Activated CD8-positive, alpha-beta T cell treated with anti-CD3 and anti-CD28 coated beads for 36 hours (primary cell): ENCODE data around the gene MAP3K9. TPM values are rescaled to one million over a fixed set of nuclear protein-coding genes. Genes with fewer than 3 reads are reported as not detected.

Experiments
- ATAC-seq: fragments of 200-7000 bp; cut with Tn5 transposase; one replicate; pipeline ENCODE4 v1.10.0; 2021; ENCODE audit warnings: mild to moderate bottlenecking, moderate library complexity
- CTCF ChIA-PET: fragments of 350-600 bp; sonication (Branson Sonifier 250); formaldehyde crosslinking; loops from one replicate; lab custom pipeline; 2021; ENCODE audit warnings: antibody characterized with exemption; lab: Charles Lee
- POLR2A ChIA-PET: fragments of 350-600 bp; sonication (Branson Sonifier 250); formaldehyde crosslinking; loops from one replicate; lab custom pipeline; 2021; ENCODE audit warnings: antibody characterized with exemption; lab: Charles Lee
- DNase-seq: peaks from one replicate; pipeline ENCODE4 v3.0.0-alpha.2; 2020
- H3K27ac Mint-ChIP-seq: one replicate; pipeline ENCODE4 v1.8.0; 2021; ENCODE audit warnings: mild to moderate bottlenecking, mixed read lengths
- H3K27me3 Mint-ChIP-seq: one replicate; pipeline ENCODE4 v1.8.0; 2021; ENCODE audit warnings: mixed read lengths
- H3K36me3 Mint-ChIP-seq: one replicate; pipeline ENCODE4 v1.8.0; 2021; ENCODE audit warnings: low read depth, mixed read lengths
- H3K4me1 Mint-ChIP-seq: one replicate; pipeline ENCODE4 v1.8.0; 2021; ENCODE audit warnings: low read depth, mixed read lengths
- H3K4me3 Mint-ChIP-seq: one replicate; pipeline ENCODE4 v1.8.0; 2021; ENCODE audit warnings: mild to moderate bottlenecking, moderate library complexity, mixed read lengths
- H3K9me3 Mint-ChIP-seq: one replicate; pipeline ENCODE4 v1.8.0; 2021; ENCODE audit warnings: mixed read lengths
- intact Hi-C: fragments of 100-400 bp; cut with micrococcal nuclease; formaldehyde crosslinking; loops from one replicate; pipeline ENCODE4 v1.10.0; 2022
- total RNA-seq, 2 experiments: library from RNA; stranded (reverse); gene quantifications; one replicate each; pipeline ENCODE4 v1.2.3, GENCODE V29; 2021
- TF ChIP-seq, protein P1 (sequence below): fragments of 200-600 bp; IDR thresholded peaks from one replicate; pipeline ENCODE4 v1.8.0; 2022; ENCODE audit warnings: antibody characterized with exemption, mild to moderate bottlenecking

Gene MAP3K9
- total RNA-seq, 2 experiments from 2014 or later = 8.0 to 9.6 TPM

DNA sequence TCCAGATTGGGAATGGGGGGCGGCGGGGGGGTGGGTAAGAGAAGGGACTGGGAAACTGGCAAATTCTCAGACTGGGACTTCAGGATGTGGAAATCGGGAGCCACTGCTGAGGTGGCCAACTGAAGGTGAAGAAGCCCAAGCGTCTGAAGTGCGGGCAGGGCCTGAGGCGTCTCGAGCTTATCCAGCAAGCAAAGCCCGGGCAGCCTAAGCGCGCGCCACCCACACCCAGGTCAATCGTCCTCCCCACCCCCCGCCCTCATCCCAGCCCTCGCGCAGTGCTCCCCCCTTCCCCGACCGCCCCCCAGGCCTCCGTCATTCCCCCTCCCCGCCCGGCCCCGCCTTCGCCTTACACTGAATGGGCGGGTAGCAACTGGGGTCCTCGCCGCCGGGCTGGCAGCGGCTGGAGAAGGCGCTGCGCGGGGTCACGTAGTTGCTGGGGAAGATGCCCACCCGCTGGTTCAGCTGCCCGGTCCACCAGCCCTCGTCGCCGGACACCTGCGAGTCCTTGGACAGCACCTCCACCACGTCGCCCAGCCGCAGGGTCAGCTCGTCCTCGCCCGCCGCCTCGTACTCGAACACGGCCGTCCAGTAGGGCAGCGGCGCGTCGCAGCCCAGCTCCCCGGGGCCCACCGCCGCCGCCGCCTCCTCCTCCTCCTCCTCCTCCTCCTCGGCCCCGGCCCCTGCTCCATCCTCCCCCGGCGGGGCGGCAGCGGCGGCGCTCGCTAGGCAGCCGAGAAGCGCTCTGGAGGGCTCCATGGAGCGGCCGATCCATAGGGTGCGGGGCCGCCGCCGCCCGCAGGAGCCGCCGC, 693 bp downstream of the MAP3K9 start:
- intact Hi-C loops = no loop called here
- H3K4me3 Mint-ChIP-seq = no peak overlapping the region
- TF ChIP-seq, protein P1, sequence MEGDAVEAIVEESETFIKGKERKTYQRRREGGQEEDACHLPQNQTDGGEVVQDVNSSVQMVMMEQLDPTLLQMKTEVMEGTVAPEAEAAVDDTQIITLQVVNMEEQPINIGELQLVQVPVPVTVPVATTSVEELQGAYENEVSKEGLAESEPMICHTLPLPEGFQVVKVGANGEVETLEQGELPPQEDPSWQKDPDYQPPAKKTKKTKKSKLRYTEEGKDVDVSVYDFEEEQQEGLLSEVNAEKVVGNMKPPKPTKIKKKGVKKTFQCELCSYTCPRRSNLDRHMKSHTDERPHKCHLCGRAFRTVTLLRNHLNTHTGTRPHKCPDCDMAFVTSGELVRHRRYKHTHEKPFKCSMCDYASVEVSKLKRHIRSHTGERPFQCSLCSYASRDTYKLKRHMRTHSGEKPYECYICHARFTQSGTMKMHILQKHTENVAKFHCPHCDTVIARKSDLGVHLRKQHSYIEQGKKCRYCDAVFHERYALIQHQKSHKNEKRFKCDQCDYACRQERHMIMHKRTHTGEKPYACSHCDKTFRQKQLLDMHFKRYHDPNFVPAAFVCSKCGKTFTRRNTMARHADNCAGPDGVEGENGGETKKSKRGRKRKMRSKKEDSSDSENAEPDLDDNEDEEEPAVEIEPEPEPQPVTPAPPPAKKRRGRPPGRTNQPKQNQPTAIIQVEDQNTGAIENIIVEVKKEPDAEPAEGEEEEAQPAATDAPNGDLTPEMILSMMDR = no peak
- peak overlapping the region; percentile 89 for H3K27ac Mint-ChIP-seq
- DNase-seq = peak; percentile 67
- ChIA-PET POLR2A (interaction anchor here (0.8 to 3.1 kb wide), 8 partner anchors 9 to 173 kb away, joined by 3 to 14 read pairs (median 4); partner anchors contain the start of gene PCNX1), CTCF (interaction anchor here (1.0 to 4.0 kb wide), 5 partner anchors 9 to 450 kb away, joined by 3 to 40 read pairs (median 6); partner anchors contain the start of genes COX16 and PCNX1)
- peaks cover 11% of the 10 kb centered on the region for H3K4me1 Mint-ChIP-seq
- H3K36me3 Mint-ChIP-seq = peaks cover 4% of the 10 kb centered on the region
- H3K9me3 Mint-ChIP-seq = no peaks in the 10 kb centered on the region
- no peaks in the 10 kb centered on the region for H3K27me3 Mint-ChIP-seq
- peak; percentile 8 for ATAC-seq

DNA sequence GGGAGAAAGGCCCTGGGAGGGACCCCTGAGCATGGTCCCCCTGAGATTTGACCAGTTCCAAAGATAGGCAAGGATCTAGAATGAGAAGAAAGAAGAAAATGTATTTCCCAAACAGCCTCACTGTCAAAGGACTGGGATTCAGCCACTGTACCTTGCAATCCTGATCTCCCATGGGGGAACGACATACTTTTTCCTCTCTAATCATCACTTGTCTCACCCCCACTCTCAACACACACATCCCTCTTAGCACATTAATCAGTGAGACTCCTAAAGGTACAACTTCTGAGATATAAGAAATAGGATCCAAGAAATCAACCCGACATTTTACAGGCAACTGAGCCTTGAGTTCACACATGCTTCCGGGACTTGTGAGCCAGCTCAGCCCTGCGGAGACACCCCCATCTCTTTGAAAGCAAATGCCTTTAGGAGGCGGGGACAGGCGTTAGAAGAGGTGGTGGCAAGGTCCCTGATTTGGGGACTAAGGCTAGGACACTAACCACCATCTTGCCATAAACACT, 1.4 kb downstream of the MAP3K9 start:
- ATAC-seq = peak; percentile 38
- H3K36me3 Mint-ChIP-seq = peaks cover 4% of the 10 kb centered on the region
- peak overlapping the region; percentile 89 for H3K27ac Mint-ChIP-seq
- H3K9me3 Mint-ChIP-seq = no peaks in the 10 kb centered on the region
- no peak overlapping the region for H3K4me3 Mint-ChIP-seq
- CTCF ChIA-PET = interaction anchor here (4.0 kb wide), 1 partner anchor 10 kb away, joined by 40 read pairs; no protein-coding TSS in a partner anchor
- intact Hi-C loops = no loop called here
- peaks cover 13% of the 10 kb centered on the region for H3K4me1 Mint-ChIP-seq
- POLR2A ChIA-PET = interaction anchor here (0.8 to 3.1 kb wide), 4 partner anchors 14 to 165 kb away, joined by 3 to 14 read pairs (median 5); partner anchors contain the start of gene PCNX1
- TF ChIP-seq, protein P1 = no peak
- H3K27me3 Mint-ChIP-seq = no peaks in the 10 kb centered on the region
- DNase-seq = peak; percentile 82

- H3K27me3 Mint-ChIP-seq = no peaks in the 10 kb centered on the region
- CTCF ChIA-PET = interaction anchor here (0.9 to 2.4 kb wide), 2 partner anchors 13 to 182 kb away, joined by 3 to 25 read pairs; no protein-coding TSS in a partner anchor
- peaks cover 23% of the 10 kb centered on the region for H3K4me1 Mint-ChIP-seq
- TF ChIP-seq, protein P1 = no peak
- POLR2A ChIA-PET = no interaction called here
- ATAC-seq (no peak), DNase-seq (no peak)
- H3K9me3 Mint-ChIP-seq = no peaks in the 10 kb centered on the region
- intact Hi-C loops = no loop called here
- H3K27ac Mint-ChIP-seq = no peak overlapping the region
- no peak overlapping the region for H3K4me3 Mint-ChIP-seq
- H3K36me3 Mint-ChIP-seq = peaks cover 15% of the 10 kb centered on the region
Observed at GRCh38 chr14:70804556-70805162, 4.7 kb downstream of the MAP3K9 start.

- POLR2A ChIA-PET = no interaction called here
Observed at GRCh38 chr14:70803321-70804310, 5.7 kb downstream of the MAP3K9 start.

More at GRCh38 chr14:70803321-70804310, 5.7 kb downstream of the MAP3K9 start:
- DNase-seq (no peak), ATAC-seq (no peak)
- no peaks in the 10 kb centered on the region for H3K9me3 Mint-ChIP-seq
- CTCF ChIA-PET = interaction anchor here (0.7 to 2.4 kb wide), 2 partner anchors 14 to 1847 kb away, joined by 3 to 25 read pairs; no protein-coding TSS in a partner anchor
- H3K4me3 Mint-ChIP-seq = no peak overlapping the region
- TF ChIP-seq, protein P1 = no peak
- H3K27me3 Mint-ChIP-seq = no peaks in the 10 kb centered on the region
- peaks cover 15% of the 10 kb centered on the region for H3K36me3 Mint-ChIP-seq
- intact Hi-C loops = no loop called here
- peaks cover 23% of the 10 kb centered on the region for H3K4me1 Mint-ChIP-seq
- H3K27ac Mint-ChIP-seq = no peak overlapping the region
